ENCODE data around the gene PCDHA6.
"Not testable (repeated sequence)": the region's sequence is repeated elsewhere in the genome, so short reads cannot be mapped to it uniquely, and the experiment has no call there.

Gene PCDHA6, protein sequence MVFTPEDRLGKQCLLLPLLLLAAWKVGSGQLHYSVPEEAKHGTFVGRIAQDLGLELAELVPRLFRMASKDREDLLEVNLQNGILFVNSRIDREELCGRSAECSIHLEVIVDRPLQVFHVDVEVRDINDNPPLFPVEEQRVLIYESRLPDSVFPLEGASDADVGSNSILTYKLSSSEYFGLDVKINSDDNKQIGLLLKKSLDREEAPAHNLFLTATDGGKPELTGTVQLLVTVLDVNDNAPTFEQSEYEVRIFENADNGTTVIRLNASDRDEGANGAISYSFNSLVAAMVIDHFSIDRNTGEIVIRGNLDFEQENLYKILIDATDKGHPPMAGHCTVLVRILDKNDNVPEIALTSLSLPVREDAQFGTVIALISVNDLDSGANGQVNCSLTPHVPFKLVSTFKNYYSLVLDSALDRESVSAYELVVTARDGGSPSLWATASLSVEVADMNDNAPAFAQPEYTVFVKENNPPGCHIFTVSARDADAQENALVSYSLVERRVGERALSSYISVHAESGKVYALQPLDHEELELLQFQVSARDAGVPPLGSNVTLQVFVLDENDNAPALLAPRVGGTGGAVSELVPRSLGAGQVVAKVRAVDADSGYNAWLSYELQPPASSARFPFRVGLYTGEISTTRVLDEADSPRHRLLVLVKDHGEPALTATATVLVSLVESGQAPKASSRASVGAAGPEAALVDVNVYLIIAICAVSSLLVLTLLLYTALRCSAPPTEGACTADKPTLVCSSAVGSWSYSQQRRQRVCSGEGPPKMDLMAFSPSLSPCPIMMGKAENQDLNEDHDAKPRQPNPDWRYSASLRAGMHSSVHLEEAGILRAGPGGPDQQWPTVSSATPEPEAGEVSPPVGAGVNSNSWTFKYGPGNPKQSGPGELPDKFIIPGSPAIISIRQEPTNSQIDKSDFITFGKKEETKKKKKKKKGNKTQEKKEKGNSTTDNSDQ

DNA sequence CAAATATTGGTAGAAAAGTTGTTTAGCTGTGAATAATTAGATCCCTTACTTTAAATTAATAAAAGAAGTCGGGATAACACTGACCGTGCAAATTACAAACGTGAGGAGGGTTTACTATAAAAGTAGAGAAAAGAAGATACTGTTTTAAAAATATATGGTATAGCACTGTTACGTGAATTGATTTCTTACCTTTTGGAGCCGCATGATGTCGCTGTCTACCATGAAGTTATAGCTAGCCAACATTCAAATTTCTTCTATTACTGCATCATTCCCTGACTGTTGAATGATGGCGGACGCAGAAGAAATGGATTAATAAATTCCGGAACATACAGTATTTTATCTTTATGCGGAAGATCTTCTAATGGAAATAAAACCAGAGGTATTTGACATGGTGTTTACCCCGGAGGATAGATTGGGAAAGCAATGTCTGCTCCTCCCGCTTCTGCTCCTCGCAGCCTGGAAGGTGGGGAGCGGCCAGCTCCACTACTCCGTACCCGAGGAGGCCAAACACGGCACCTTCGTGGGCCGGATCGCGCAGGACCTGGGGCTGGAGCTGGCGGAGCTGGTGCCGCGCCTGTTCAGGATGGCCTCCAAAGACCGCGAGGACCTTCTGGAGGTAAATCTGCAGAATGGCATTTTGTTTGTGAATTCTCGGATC, at the start of gene PCDHA6:
PCDHA6 (plus strand) TSS at position 257 of the 658 bp plus-strand sequence; CDS start at position 389, 132 bp downstream.
- DNase-seq (ENCODE audit: low read depth in 2 of 2): no peak

DNA sequence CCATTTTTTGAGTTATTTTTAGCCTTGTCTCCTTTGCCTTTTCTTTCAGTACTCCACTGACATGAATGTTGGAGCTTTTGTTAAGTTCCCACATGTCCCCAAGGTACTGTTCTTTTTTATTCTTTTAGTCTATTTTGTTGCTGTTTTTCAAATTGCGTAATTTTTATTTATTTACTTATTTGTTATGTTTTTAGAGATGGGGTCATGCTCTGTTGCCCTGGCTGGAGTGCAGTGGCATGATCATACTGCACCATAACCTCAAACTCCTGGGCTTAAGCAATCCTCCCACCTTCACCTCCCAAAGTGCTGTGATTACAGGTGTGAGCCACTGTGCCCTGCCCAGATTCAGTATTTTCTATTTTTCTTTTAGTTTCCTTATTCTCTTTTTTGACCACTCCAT, 47.2 kb upstream of the PCDHA6 start:
- DNase-seq (ENCODE audit: low read depth in 2 of 2): no peak

DNA sequence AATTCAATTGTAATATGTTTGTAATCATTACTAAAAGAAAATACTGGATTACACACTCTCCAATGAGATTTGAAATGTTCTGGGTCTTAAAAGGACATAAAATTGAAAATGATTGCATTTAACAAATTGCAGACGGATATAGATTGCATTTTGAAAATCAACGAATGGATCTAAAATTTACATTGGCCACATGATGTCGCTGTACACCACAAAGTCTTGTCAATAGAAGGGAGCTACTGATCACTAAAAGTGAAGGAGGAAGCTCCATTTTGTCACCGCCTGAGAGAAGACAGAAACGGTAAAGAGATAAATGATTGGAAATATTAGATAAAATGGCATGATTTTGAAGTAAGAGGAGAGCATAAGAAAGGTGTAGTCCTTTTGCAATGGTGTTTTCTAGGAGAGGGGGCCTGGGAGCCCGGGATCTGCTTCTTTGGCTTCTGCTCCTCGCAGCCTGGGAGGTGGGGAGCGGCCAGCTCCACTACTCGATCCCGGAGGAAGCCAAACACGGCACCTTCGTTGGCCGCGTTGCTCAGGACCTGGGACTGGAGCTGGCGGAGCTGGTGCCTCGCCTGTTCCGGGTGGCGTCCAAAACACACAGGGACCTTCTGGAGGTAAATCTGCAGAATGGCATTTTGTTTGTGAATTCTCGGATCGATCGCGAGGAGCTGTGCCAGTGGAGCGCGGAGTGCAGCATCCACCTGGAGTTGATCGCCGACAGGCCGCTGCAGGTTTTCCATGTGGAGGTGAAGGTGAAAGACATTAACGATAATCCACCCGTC, 41.7 kb upstream of the PCDHA6 start, which contains the start of gene PCDHA1:
PCDHA1 (plus strand) TSS at position 236 of the 782 bp plus-strand sequence.
- no peak for DNase-seq (ENCODE audit: low read depth in 2 of 2)

DNA sequence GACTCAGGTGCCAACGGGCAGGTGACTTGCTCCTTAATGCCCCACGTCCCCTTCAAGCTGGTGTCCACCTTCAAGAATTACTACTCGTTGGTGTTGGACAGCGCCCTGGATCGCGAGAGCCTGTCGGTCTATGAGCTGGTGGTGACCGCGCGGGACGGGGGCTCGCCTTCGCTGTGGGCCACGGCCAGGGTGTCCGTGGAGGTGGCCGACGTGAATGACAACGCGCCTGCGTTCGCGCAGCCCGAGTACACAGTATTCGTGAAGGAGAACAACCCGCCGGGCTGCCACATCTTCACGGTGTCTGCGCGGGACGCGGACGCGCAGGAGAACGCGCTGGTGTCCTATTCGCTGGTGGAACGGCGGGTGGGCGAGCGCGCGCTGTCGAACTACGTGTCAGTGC, 40.3 kb upstream of the PCDHA6 start:
- DNase-seq (ENCODE audit: low read depth in 2 of 2): not testable (repeated sequence)

DNA sequence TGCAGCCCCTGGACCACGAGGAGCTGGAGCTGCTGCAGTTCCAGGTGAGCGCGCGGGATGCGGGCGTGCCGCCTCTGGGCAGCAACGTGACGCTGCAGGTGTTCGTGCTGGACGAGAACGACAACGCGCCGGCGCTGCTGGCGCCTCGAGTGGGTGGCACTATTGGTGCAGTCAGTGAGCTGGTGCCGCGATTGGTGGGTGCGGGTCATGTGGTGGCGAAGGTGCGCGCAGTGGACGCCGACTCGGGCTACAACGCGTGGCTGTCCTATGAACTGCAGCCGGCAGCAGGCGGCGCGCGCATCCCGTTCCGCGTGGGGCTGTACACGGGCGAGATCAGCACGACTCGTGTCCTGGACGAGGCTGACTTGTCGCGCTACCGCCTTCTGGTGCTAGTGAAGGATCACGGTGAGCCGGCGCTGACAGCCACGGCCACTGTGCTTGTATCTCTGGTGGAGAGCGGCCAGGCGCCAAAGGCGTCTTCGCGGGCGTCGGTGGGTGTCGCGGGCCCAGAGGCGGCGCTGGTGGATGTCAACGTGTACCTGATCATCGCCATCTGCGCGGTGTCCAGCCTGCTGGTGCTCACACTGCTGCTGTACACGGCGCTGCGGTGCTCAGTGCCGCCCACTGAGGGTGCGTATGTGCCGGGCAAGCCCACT, 39.8 kb upstream of the PCDHA6 start:
- DNase-seq (ENCODE audit: low read depth in 2 of 2): not testable (repeated sequence)

DNA sequence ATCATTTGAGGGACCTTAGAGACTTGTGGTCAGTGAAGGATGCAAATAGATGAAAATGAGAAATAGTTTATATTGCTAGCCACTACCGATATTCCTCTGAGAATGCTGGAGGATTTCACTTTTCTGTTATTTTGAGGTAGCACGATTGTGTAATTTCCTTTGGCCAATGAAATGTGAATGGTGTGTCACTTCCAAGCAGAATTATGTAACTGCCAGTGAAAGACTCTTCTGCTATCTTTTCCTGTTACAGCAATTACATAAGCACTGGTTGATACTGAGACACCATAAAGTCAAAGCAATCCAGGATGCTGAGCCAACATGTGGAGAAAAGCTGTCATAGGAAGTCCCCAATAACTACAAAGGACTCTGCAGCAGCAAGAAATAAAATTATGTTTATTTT, 36.7 kb upstream of the PCDHA6 start:
- no peak for DNase-seq (ENCODE audit: low read depth in 2 of 2)

DNA sequence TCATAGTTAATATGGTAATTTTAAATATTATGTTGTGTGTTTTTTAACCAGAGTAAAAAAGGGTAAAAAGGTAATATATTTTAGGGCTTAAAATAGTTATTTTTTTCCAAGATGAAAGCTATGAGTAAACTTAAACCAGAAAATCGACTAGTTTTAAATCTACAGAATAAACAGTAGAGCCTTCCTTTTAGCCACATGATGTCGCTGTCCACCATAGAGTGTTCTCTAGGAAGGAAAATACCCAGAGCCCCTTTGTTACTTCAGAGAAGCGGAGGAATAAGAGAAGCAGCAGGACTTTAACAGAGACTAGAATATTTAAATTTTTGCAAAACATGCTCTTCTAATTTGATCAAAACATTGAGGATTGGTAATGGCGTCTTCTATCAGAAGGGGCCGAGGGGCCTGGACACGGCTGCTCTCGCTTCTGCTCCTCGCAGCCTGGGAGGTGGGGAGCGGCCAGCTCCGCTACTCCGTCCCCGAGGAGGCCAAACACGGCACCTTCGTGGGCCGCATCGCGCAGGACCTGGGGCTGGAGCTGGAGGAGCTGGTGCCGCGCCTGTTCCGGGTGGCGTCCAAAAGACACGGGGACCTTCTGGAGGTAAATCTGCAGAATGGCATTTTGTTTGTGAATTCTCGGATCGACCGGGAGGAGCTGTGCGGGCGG, 33.0 kb upstream of the PCDHA6 start, which contains the start of gene PCDHA2:
PCDHA2 (plus strand) TSS at position 258 of the 664 bp plus-strand sequence.
- no peak for DNase-seq (ENCODE audit: low read depth in 2 of 2)

DNA sequence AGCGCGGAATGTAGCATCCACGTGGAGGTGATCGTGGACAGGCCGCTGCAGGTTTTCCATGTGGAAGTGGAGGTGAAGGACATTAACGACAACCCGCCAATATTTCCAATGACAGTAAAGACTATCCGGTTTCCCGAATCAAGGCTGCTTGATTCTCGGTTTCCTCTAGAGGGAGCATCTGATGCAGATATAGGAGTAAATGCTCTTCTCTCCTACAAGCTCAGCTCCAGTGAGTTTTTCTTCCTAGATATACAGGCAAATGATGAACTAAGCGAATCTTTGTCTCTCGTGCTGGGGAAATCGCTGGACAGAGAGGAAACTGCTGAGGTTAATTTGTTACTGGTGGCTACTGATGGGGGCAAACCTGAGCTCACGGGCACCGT, 32.5 kb upstream of the PCDHA6 start:
- DNase-seq (ENCODE audit: low read depth in 2 of 2): no peak

DNA sequence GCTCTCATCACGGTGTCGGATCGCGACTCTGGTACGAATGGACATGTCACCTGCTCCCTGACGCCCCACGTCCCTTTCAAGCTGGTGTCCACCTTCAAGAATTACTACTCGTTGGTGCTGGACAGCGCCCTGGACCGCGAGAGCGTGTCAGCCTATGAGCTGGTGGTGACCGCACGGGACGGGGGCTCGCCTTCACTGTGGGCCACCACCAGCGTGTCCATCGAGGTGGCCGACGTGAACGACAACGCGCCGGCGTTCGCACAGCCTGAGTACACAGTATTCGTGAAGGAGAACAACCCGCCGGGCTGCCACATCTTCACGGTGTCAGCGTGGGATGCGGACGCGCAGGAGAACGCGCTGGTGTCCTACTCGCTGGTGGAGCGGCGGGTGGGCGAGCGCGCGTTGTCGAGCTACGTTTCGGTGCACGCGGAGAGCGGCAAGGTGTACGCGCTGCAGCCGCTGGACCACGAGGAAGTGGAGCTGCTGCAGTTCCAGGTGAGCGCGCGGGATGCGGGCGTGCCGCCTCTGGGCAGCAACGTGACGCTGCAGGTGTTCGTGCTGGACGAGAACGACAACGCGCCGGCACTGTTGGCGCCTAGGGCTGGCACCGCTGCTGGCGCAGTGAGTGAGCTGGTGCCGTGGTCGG, 31.6 kb upstream of the PCDHA6 start:
- DNase-seq (ENCODE audit: low read depth in 2 of 2): not testable (repeated sequence)

DNA sequence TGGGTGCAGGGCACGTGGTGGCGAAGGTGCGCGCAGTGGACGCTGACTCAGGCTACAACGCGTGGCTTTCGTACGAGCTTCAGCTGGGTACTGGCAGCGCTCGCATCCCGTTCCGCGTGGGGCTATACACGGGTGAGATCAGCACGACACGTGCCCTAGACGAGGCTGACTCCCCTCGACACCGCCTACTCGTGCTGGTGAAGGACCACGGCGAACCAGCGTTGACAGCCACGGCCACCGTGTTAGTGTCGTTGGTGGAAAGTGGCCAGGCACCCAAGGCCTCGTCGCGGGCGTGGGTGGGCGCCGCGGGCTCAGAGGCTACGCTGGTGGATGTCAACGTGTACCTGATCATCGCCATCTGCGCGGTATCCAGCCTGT, 31.1 kb upstream of the PCDHA6 start:
- DNase-seq (ENCODE audit: low read depth in 2 of 2): no peak

DNA sequence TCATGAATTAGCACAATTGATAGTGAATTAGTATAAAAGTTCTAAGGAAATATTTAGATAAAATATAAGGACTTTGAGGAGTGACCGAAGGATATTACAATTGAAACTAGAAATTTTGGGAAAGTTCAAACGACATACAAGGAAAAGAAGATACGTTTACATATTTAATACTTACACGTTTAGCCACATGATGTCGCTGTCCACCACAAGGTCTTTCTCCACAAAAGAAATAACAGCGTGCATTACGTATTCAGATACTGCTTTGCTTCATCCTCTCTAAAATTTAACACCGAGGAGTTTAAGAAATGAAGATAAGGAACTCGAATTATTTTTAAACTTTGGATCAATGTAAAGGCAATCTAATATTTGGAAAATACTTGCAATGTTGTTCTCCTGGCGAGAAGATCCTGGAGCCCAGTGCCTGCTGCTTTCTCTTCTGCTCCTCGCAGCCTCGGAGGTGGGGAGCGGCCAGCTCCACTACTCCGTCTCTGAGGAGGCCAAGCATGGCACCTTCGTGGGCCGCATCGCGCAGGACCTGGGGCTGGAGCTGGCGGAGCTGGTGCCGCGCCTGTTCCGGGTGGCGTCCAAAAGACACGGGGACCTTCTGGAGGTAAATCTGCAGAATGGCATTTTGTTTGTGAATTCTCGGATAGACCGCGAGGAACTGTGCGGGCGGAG, 26.8 kb upstream of the PCDHA6 start, which contains the start of gene PCDHA3:
PCDHA3 (plus strand) TSS at position 242 of the 678 bp plus-strand sequence.
- DNase-seq (ENCODE audit: low read depth in 2 of 2): no peak

DNA sequence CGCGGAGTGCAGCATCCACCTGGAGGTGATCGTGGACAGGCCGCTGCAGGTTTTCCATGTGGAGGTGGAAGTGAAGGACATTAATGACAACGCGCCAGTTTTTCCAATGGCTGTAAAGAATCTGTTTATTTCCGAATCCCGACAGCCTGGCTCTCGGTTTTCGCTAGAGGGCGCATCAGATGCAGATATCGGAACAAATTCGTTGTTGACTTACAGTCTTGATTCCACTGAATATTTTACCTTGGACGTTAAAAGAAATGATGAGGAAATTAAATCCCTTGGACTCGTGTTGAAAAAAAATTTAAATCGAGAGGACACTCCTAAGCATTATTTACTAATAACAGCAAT, 26.3 kb upstream of the PCDHA6 start:
- DNase-seq (ENCODE audit: low read depth in 2 of 2): no peak

DNA sequence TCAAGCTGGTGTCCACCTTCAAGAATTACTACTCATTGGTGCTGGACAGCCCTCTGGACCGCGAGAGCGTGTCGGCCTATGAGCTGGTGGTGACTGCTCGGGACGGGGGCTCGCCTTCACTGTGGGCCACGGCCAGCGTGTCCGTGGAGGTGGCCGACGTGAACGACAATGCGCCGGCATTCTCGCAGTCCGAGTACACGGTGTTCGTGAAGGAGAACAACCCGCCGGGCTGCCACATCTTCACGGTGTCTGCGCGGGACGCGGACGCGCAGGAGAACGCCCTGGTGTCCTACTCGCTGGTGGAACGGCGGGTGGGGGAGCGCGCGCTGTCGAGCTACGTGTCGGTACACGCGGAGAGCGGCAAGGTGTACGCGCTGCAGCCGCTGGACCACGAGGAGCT, 25.4 kb upstream of the PCDHA6 start:
- DNase-seq (ENCODE audit: low read depth in 2 of 2): not testable (repeated sequence)

DNA sequence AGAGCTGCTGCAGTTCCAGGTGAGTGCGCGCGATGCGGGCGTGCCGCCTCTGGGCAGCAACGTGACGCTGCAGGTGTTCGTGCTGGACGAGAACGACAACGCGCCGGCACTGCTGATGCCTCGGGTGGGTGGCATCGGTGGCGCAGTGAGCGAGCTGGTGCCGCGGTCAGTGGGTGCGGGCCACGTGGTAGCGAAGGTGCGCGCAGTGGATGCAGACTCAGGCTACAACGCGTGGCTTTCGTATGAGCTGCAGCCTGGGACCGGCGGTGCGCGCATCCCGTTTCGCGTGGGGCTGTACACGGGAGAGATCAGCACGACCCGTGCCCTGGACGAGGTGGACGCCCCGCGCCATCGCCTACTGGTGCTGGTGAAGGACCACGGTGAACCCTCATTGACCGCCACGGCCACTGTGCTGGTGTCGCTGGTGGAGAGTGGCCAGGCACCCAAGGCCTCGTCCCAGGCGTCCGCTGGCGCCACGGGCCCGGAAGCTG, 24.9 kb upstream of the PCDHA6 start:
- DNase-seq (ENCODE audit: low read depth in 2 of 2): no peak

DNA sequence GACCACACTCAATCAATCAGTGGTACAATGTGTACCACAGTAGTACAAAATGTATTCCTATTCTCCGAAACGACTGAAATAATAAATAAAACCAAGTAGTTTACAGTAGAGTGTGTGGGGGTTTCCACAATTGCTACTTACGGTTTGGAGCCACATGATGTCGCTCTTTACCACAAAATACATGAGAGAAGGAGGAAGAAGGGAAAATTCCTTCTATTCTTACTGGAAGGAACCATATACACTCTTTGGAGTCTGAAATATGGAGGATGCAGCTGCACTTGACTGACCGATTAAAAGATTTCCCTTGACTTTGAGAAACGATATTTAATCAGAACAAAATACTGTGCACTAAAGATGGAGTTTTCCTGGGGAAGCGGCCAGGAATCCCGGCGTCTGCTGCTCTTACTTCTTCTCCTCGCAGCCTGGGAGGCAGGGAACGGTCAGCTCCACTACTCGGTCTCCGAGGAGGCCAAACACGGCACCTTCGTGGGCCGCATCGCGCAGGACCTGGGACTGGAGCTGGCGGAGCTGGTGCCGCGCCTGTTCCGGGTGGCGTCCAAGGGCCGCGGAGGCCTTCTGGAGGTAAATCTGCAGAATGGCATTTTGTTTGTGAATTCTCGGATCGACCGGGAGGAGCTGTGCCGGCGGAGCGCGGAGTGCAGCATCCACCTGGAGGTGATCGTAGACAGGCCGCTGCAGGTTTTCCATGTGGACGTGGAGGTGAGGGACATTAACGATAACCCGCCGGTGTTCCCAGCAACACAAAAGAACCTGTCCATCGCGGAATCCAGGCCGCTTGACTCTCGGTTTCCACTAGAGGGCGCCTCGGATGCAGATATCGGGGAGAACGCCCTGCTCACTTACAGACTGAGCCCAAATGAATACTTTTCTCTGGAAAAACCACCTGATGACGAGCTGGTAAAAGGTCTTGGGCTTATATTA, 20.7 kb upstream of the PCDHA6 start, which contains the start of gene PCDHA4:
PCDHA4 (plus strand) TSS at position 235 of the 942 bp plus-strand sequence.
- DNase-seq (ENCODE audit: low read depth in 2 of 2): no peak

DNA sequence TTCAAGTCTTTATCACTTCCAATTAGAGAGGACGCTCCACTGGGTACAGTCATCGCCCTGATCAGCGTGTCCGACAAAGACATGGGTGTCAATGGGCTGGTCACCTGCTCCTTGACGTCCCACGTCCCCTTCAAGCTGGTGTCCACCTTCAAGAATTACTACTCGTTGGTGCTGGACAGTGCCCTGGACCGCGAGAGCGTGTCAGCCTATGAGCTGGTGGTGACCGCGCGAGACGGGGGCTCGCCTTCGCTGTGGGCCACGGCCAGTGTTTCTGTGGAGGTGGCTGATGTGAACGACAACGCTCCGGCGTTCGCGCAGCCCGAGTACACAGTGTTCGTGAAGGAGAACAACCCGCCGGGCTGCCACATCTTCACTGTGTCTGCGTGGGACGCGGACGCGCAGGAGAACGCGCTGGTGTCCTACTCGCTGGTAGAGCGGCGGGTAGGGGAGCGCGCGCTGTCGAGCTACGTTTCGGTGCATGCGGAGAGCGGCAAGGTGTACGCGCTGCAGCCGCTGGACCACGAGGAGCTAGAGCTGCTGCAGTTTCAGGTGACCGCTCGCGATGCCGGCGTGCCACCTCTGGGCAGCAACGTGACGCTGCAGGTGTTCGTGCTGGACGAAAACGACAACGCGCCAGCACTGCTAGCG, 19.4 kb upstream of the PCDHA6 start:
- DNase-seq (ENCODE audit: low read depth in 2 of 2): not testable (repeated sequence)

DNA sequence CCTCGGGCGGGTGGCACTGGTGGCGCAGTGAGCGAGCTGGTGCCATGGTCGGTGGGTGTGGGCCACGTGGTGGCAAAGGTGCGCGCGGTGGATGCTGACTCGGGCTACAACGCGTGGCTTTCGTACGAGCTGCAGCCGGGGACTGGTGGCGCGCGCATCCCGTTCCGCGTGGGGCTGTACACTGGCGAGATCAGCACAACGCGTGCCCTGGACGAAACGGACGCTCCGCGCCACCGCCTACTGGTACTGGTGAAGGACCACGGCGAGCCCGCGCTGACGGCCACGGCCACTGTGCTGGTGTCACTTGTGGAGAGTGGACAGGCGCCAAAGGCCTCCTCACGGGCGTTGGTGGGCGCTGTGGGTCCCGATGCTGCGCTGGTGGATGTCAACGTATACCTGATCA, 18.9 kb upstream of the PCDHA6 start:
- no peak for DNase-seq (ENCODE audit: low read depth in 2 of 2)
